ENCODE data around the gene RAB31.

DNA sequence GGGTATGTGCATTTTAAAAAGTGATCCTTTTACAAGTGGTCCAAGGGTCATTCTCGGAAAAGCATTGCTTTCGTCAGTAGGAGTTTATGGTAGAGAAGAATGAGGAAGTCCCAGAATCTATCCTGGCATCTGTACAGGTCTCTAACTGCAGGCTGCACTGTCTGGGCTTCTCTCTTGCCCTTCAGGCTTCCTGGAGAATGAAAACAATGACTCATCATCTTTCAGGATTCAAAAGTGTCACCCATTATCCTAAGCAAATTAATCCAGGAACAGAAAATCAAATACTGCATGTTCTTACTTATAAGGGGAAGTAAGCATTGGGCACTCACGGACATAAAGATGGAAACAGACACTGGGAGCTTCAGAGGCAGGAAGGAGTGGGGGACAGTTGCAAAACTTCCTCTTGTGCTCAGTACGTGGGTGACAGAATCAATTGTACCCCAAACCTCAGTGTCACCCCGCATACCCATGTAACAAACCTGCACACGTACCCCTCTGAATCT, 117.5 kb downstream of the RAB31 start:
- TF ChIP-seq, protein P1, sequence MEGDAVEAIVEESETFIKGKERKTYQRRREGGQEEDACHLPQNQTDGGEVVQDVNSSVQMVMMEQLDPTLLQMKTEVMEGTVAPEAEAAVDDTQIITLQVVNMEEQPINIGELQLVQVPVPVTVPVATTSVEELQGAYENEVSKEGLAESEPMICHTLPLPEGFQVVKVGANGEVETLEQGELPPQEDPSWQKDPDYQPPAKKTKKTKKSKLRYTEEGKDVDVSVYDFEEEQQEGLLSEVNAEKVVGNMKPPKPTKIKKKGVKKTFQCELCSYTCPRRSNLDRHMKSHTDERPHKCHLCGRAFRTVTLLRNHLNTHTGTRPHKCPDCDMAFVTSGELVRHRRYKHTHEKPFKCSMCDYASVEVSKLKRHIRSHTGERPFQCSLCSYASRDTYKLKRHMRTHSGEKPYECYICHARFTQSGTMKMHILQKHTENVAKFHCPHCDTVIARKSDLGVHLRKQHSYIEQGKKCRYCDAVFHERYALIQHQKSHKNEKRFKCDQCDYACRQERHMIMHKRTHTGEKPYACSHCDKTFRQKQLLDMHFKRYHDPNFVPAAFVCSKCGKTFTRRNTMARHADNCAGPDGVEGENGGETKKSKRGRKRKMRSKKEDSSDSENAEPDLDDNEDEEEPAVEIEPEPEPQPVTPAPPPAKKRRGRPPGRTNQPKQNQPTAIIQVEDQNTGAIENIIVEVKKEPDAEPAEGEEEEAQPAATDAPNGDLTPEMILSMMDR (IDR thresholded peaks at IDR 0.05), result no peak
- no peak for TF ChIP-seq POLR2A (IDR thresholded peaks at IDR 0.05)

Measured in uterus (tissue), 2 donors.